HepG2 (cell line): ENCODE measurements around the gene CDC42SE2.

Source experiments
- TAF1 ChIP-seq: sonication (generic); formaldehyde crosslinking; IDR thresholded peaks from 2 replicates; pipeline ENCODE4 v1.4.0; 2020; ENCODE audit warnings: missing genetic modification reagents
- ZSCAN5A ChIP-seq: sonication (generic); formaldehyde crosslinking; IDR thresholded peaks from 2 replicates; pipeline ENCODE4 v1.8.0; 2022; ENCODE audit warnings: mild to moderate bottlenecking, missing genetic modification reagents, borderline replicate concordance
- TF ChIP-seq, protein P1 (sequence below): sonication (generic); formaldehyde crosslinking; IDR thresholded peaks from 2 replicates; pipeline ENCODE4 v1.4.0; 2020; ENCODE audit warnings: missing genetic modification reagents

DNA sequence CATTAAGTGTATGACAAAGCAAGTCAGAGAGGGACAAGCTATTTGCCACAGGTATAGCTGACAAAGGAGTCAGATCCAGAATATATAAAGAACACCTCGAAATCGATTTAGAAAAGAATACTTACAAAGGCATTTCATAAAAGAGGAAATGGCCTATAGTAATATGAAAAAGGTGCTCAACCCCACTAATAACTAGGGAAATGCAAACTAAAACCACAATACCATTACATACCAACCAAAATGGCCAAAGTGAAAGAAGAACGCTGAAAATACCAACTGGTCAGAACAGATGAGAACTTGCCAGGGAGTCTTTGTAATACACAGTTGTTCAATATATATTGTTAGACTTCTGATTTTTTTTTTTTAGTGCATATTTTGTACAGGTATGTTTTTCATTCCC lies 152.9 kb downstream of the CDC42SE2 start:
- TF ChIP-seq, protein P1, sequence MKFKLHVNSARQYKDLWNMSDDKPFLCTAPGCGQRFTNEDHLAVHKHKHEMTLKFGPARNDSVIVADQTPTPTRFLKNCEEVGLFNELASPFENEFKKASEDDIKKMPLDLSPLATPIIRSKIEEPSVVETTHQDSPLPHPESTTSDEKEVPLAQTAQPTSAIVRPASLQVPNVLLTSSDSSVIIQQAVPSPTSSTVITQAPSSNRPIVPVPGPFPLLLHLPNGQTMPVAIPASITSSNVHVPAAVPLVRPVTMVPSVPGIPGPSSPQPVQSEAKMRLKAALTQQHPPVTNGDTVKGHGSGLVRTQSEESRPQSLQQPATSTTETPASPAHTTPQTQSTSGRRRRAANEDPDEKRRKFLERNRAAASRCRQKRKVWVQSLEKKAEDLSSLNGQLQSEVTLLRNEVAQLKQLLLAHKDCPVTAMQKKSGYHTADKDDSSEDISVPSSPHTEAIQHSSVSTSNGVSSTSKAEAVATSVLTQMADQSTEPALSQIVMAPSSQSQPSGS (CRISPR knock-in tag) = no peak
- no peak for TF ChIP-seq ZSCAN5A (CRISPR knock-in tag)
- TF ChIP-seq TAF1 (CRISPR knock-in tag) = no peak
